ENCODE measurements around the gene TNIK. TPM values are rescaled to one million over a fixed set of nuclear protein-coding genes. Genes with fewer than 3 reads are reported as not detected.

TNIK gene
- total RNA-seq, 4 donors from 2014 or later = 30.3 to 39.0 (median 36.8) TPM

GRCh38 chr3:171431550-171431949 is 28.7 kb downstream of the TNIK start:
- intact Hi-C loops (cut with DNase I) = no loop called here
- Histone ChIP-seq H3K27me3 (no peaks in the 10 kb centered on the region), H3K27ac (replicated peaks in 1 of 4) (no peak overlapping the region), H3K36me3 (no peaks in the 10 kb centered on the region), H3K4me3 (no peak overlapping the region), H3K4me1 (peaks cover 0 to 14% (median 7%) of the 10 kb centered on the region in 4 donors), H3K9me3 (no peaks in the 10 kb centered on the region)
- 100% methylated on average over 1 of the region's 1 CpG for WGBS
- DNase-seq (ENCODE audit: extremely low spot score) = no peak
- no peak for TF ChIP-seq POLR2AphosphoS5 (IDR thresholded peaks at IDR 0.05)
- no peak for TF ChIP-seq CTCF (IDR thresholded peaks at IDR 0.05)
- TF ChIP-seq EP300 (IDR thresholded peaks at IDR 0.05) = no peak
- TF ChIP-seq POLR2A (IDR thresholded peaks at IDR 0.05; ENCODE audit: low read depth) = no peak

GRCh38 chr3:171430530-171430929 is 29.7 kb downstream of the TNIK start:
- TF ChIP-seq CTCF (IDR thresholded peaks at IDR 0.05) (no peak), EP300 (IDR thresholded peaks at IDR 0.05) (no peak), POLR2AphosphoS5 (IDR thresholded peaks at IDR 0.05) (no peak), POLR2A (IDR thresholded peaks at IDR 0.05; ENCODE audit: low read depth) (no peak)
- intact Hi-C loops (cut with DNase I) = no loop called here
- Histone ChIP-seq H3K4me1 (peaks cover 0 to 8% (median 3%) of the 10 kb centered on the region in 4 donors), H3K4me3 (no peak overlapping the region), H3K9me3 (no peaks in the 10 kb centered on the region), H3K36me3 (no peaks in the 10 kb centered on the region), H3K27ac (replicated peaks in 1 of 4) (no peak overlapping the region), H3K27me3 (no peaks in the 10 kb centered on the region)
- no peak for DNase-seq (ENCODE audit: extremely low spot score)

- H3K27ac ChIP-seq (replicated peaks in 1 of 4) = no peak overlapping the region
- TF ChIP-seq POLR2AphosphoS5 (IDR thresholded peaks at IDR 0.05) (no peak), CTCF (IDR thresholded peaks at IDR 0.05) (no peak), POLR2A (IDR thresholded peaks at IDR 0.05; ENCODE audit: low read depth) (no peak), EP300 (IDR thresholded peaks at IDR 0.05) (no peak)
- H3K36me3 ChIP-seq = no peaks in the 10 kb centered on the region
- intact Hi-C loops (cut with DNase I) = no loop called here
- H3K4me1 ChIP-seq = peaks cover 0 to 8% (median 3%) of the 10 kb centered on the region in 4 donors
- no peaks in the 10 kb centered on the region for H3K9me3 ChIP-seq
- DNase-seq (ENCODE audit: extremely low spot score) = no peak
- no peaks in the 10 kb centered on the region for H3K27me3 ChIP-seq
- WGBS = 92% methylated on average over 2 of the region's 2 CpGs
- H3K4me3 ChIP-seq = no peak overlapping the region
These were observed 30.6 kb downstream of the TNIK start for GRCh38 chr3:171429635-171430034.

GRCh38 chr3:171428892-171429291 is 31.3 kb downstream of the TNIK start:
- WGBS = 98% methylated on average over 3 of the region's 3 CpGs
- intact Hi-C loops (cut with DNase I) = no loop called here
- TF ChIP-seq EP300 (IDR thresholded peaks at IDR 0.05) = no peak
- TF ChIP-seq POLR2A (IDR thresholded peaks at IDR 0.05; ENCODE audit: low read depth) = no peak
- TF ChIP-seq POLR2AphosphoS5 (IDR thresholded peaks at IDR 0.05) = no peak
- no peak for TF ChIP-seq CTCF (IDR thresholded peaks at IDR 0.05)

GRCh38 chr3:171428321-171428787 is 31.9 kb downstream of the TNIK start:
- DNase-seq (ENCODE audit: extremely low spot score) = no peak
- TF ChIP-seq POLR2A (IDR thresholded peaks at IDR 0.05; ENCODE audit: low read depth) (no peak), POLR2AphosphoS5 (IDR thresholded peaks at IDR 0.05) (no peak), EP300 (IDR thresholded peaks at IDR 0.05) (no peak), CTCF (IDR thresholded peaks at IDR 0.05) (no peak)
- no peaks in the 10 kb centered on the region for H3K27me3 ChIP-seq
- intact Hi-C loops (cut with DNase I) = no loop called here
- peaks cover 0 to 8% (median 3%) of the 10 kb centered on the region in 4 donors for H3K4me1 ChIP-seq
- 80% methylated on average over 4 of the region's 4 CpGs for WGBS
- H3K9me3 ChIP-seq = no peaks in the 10 kb centered on the region
- no peak overlapping the region for H3K4me3 ChIP-seq
- H3K36me3 ChIP-seq = no peaks in the 10 kb centered on the region
- no peak overlapping the region for H3K27ac ChIP-seq (replicated peaks in 1 of 4)

More at GRCh38 chr3:171428892-171429291, 31.3 kb downstream of the TNIK start:
- Histone ChIP-seq H3K27me3 (no peaks in the 10 kb centered on the region), H3K4me3 (no peak overlapping the region), H3K4me1 (peaks cover 0 to 8% (median 3%) of the 10 kb centered on the region in 4 donors), H3K9me3 (no peaks in the 10 kb centered on the region), H3K27ac (replicated peaks in 1 of 4) (no peak overlapping the region), H3K36me3 (no peaks in the 10 kb centered on the region)
- no peak for DNase-seq (ENCODE audit: extremely low spot score)

Data from esophagus muscularis mucosa (tissue), 4 donors.